HG03575 (cell line): Measurements from ENCODE around the gene TOLLIP.

Source experiments
- ATAC-seq: cut with Tn5 transposase; IDR thresholded peaks from one replicate; pipeline ENCODE4 v1.9.1; 2021; ENCODE audit not compliant: unreplicated experiment, insufficient number of reproducible peaks, low FRiP score; ENCODE audit errors: extremely low read depth

The TOLLIP gene

GRCh38 chr11:1302461-1303125, 6.8 kb downstream of the TOLLIP start:
- no peak for ATAC-seq

- no peak for ATAC-seq
Measured at GRCh38 chr11:1302041-1302460, 7.4 kb downstream of the TOLLIP start.

- ATAC-seq, result no peak
Measured at GRCh38 chr11:1301220-1302000, 8.0 kb downstream of the TOLLIP start.

- no peak for ATAC-seq
Measured at GRCh38 chr11:1300569-1301187, 8.8 kb downstream of the TOLLIP start.

- no peak for ATAC-seq
Measured at GRCh38 chr11:1300121-1300520, 9.3 kb downstream of the TOLLIP start.

GRCh38 chr11:1299621-1300020, 9.8 kb downstream of the TOLLIP start:
- no peak for ATAC-seq

GRCh38 chr11:1298695-1299492, 10.5 kb downstream of the TOLLIP start:
- no peak for ATAC-seq

- ATAC-seq, result no peak
Measured at GRCh38 chr11:1297576-1298473, 11.6 kb downstream of the TOLLIP start.

GRCh38 chr11:1297011-1297575, 12.3 kb downstream of the TOLLIP start:
- ATAC-seq, result no peak

- ATAC-seq, result no peak
Measured at GRCh38 chr11:1296287-1296686, 13.1 kb downstream of the TOLLIP start.

- no peak for ATAC-seq
Measured at GRCh38 chr11:1295591-1295990, 13.8 kb downstream of the TOLLIP start.

GRCh38 chr11:1295086-1295485, 14.3 kb downstream of the TOLLIP start:
- ATAC-seq, result no peak

- ATAC-seq, result no peak
Measured at GRCh38 chr11:1293619-1294015, 15.8 kb downstream of the TOLLIP start.

GRCh38 chr11:1292644-1293618, 16.5 kb downstream of the TOLLIP start:
- no peak for ATAC-seq

GRCh38 chr11:1292018-1292643, 17.3 kb downstream of the TOLLIP start:
- no peak for ATAC-seq

GRCh38 chr11:1291295-1292017, 18.0 kb downstream of the TOLLIP start:
- no peak for ATAC-seq
